Measurements from ENCODE around the gene GPR37. TPM values are rescaled to one million over a fixed set of nuclear protein-coding genes. Genes with fewer than 3 reads are reported as not detected.

GPR37 gene
- total RNA-seq, 1 donor from 2014 or later = 4.7 TPM

DNA sequence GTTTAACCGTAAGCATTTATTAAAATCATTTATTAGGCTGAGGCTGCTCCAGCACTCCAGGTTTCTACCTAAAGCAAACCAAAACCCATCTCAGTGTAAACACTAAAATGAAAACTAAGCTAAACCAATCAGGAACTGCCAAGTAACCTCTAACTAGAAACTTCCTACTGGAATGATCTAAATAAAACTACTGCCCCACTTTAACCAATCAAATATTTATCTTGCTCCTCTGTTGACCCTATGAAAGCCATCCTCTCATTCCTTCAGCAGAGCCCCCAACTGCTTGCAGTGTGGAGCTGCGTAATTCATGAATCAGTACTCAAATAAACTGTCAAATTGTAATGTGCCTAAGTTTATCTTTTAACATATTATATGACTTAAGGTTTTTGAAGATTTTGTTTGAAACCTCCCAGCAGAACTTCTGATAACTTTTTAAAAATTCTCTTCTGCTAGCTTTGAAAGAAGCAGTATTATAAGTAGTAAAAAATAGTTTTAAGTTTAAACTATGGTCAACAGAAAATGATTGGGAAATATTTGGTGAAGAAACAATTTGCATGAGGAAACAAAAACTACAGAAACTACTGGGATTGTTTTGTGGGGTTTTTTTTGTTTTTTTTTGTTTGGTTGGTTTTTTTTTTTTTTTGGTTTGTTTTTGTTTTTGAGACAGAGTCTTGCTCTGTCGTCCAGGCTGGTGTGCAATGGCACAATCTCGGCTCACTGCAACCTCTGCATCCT, 47.4 kb downstream of the GPR37 start:
- no peaks in the 10 kb centered on the region for H3K27me3 Mint-ChIP-seq (ENCODE audit: low read depth)

DNA sequence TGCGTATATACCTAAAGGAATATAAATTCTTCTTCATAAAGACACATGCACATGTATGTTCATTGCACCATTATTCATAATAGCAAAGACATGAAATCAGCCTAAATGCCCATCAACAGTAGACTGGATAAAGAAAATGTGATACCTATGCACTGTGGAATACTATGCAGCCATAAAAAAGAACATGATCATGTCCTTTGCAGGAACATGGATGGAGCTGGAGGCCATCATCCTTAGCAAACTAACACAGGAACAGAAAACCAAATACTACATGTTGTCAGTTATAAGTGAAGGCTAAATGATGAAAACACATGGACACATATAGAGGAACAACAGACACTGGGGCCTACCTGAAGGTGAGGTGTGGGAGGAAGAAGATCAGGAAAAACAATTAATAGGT, 48.7 kb downstream of the GPR37 start:
- H3K4me3 Mint-ChIP-seq = no peak overlapping the region
- H3K27ac Mint-ChIP-seq = no peak overlapping the region
- DNase-seq (ENCODE audit: low spot score in 2 of 2, unreplicated experiment in 2 of 2) = no peak
- H3K4me1 Mint-ChIP-seq = peaks cover under 1% of the 10 kb centered on the region
- H3K27me3 Mint-ChIP-seq (ENCODE audit: low read depth) = no peaks in the 10 kb centered on the region
- H3K9me3 Mint-ChIP-seq = peaks cover 5% of the 10 kb centered on the region
- TF ChIP-seq, protein P1, sequence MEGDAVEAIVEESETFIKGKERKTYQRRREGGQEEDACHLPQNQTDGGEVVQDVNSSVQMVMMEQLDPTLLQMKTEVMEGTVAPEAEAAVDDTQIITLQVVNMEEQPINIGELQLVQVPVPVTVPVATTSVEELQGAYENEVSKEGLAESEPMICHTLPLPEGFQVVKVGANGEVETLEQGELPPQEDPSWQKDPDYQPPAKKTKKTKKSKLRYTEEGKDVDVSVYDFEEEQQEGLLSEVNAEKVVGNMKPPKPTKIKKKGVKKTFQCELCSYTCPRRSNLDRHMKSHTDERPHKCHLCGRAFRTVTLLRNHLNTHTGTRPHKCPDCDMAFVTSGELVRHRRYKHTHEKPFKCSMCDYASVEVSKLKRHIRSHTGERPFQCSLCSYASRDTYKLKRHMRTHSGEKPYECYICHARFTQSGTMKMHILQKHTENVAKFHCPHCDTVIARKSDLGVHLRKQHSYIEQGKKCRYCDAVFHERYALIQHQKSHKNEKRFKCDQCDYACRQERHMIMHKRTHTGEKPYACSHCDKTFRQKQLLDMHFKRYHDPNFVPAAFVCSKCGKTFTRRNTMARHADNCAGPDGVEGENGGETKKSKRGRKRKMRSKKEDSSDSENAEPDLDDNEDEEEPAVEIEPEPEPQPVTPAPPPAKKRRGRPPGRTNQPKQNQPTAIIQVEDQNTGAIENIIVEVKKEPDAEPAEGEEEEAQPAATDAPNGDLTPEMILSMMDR (IDR thresholded peaks at IDR 0.05; ENCODE audit: unreplicated experiment) = no peak
- H3K36me3 Mint-ChIP-seq = no peaks in the 10 kb centered on the region

More for the DNA sequence above, 47.4 kb downstream of the GPR37 start:
- H3K9me3 Mint-ChIP-seq = peaks cover 5% of the 10 kb centered on the region
- no peaks in the 10 kb centered on the region for H3K4me1 Mint-ChIP-seq
- no peak for DNase-seq (ENCODE audit: low spot score in 2 of 2, unreplicated experiment in 2 of 2)
- no peaks in the 10 kb centered on the region for H3K36me3 Mint-ChIP-seq
- H3K4me3 Mint-ChIP-seq = no peak overlapping the region
- H3K27ac Mint-ChIP-seq = no peak overlapping the region
- TF ChIP-seq, protein P1 (IDR thresholded peaks at IDR 0.05; ENCODE audit: unreplicated experiment) = no peak

DNA sequence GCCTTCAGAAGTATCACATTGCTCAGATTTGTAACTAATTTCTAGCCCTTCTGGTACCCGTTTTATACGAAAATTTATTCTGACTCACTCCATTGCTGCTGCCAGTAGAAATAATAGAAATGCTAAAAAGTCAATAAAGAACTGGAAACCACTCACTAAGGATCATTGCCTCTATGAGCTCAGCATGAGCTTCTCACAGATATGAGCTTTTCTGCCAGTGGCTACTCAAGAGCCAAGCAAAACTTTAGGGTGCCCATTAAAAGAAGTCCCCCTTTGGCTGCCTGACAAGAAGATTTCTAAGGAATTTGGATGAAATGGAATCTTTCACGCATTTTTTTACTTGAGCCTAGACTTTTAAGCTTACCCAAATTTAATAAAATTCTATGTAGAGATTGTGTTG, 52.5 kb downstream of the GPR37 start:
- no peak for DNase-seq (ENCODE audit: low spot score in 2 of 2, unreplicated experiment in 2 of 2)
- TF ChIP-seq, protein P1 (IDR thresholded peaks at IDR 0.05; ENCODE audit: unreplicated experiment) = no peak
- H3K27ac Mint-ChIP-seq = no peak overlapping the region
- peaks cover 15% of the 10 kb centered on the region for H3K9me3 Mint-ChIP-seq
- no peaks in the 10 kb centered on the region for H3K27me3 Mint-ChIP-seq (ENCODE audit: low read depth)
- no peak overlapping the region for H3K4me3 Mint-ChIP-seq
- H3K4me1 Mint-ChIP-seq = peaks cover 3% of the 10 kb centered on the region
- no peaks in the 10 kb centered on the region for H3K36me3 Mint-ChIP-seq

DNA sequence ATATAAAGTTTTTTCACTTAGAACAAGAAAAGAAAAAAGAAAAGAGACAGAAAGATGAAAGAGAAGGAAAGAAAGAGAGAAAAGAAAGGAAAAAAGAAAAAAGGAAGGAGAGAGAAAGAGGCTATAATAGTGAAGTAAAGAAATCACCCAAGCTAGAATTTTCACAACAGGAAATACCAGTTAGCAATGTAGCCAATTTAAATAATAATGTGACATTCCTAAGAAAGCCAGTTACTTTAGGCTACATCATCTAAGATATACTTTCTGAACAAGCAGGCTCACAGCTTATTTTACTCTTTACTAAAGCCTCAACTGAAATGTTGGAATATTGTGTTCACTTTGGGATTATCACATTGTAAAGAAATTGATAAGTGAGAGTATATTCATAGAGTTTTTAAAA, 53.6 kb downstream of the GPR37 start:
- TF ChIP-seq, protein P1 (IDR thresholded peaks at IDR 0.05; ENCODE audit: unreplicated experiment) = no peak
- Mint-ChIP-seq H3K4me3 (no peak overlapping the region), H3K27me3 (ENCODE audit: low read depth) (no peaks in the 10 kb centered on the region), H3K27ac (peak overlapping the region; percentile 11), H3K9me3 (peaks cover 25% of the 10 kb centered on the region), H3K36me3 (no peaks in the 10 kb centered on the region), H3K4me1 (peaks cover 3% of the 10 kb centered on the region)
- no peak for DNase-seq (ENCODE audit: low spot score in 2 of 2, unreplicated experiment in 2 of 2)

DNA sequence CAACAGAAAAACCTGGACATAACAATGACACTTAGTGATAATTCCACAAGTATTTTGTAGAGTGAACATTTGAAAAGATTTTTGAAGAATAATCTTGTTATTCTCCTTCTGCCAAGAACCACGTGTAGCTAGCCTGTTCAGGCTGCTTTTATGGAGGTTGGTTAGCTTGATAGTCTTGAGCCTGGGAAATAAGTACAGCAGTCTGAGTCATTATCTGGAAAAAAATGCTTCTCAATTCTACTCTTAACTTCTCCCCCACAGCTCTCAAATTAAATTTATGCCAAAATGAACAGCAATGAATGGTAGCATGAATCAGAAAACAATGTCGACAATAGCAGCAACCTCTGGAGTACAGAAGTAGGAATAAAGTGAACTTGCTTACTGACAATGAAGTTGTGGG, 63.2 kb downstream of the GPR37 start:
- H3K27me3 Mint-ChIP-seq (ENCODE audit: low read depth) = no peaks in the 10 kb centered on the region
- H3K27ac Mint-ChIP-seq = no peak overlapping the region
- TF ChIP-seq, protein P1 (IDR thresholded peaks at IDR 0.05; ENCODE audit: unreplicated experiment) = no peak
- DNase-seq (ENCODE audit: low spot score in 2 of 2, unreplicated experiment in 2 of 2) = no peak
- no peaks in the 10 kb centered on the region for H3K36me3 Mint-ChIP-seq
- peaks cover 22% of the 10 kb centered on the region for H3K9me3 Mint-ChIP-seq
- H3K4me3 Mint-ChIP-seq = no peak overlapping the region
- H3K4me1 Mint-ChIP-seq = peaks cover 3% of the 10 kb centered on the region

All from mesothelial cell of epicardium (in vitro differentiated cells).